ENCODE measurements around the gene UTP3. TPM values are rescaled to one million over a fixed set of nuclear protein-coding genes. Genes with fewer than 3 reads are reported as not detected.

UTP3 gene
- total and polyA plus RNA-seq, 2 donors (not counting 3 experiments of a cell fraction or from before 2014, with no cell fraction given), result 8.7 to 32.8 TPM

GRCh38 chr4:70721747-70722146, 33.4 kb downstream of the UTP3 start, which contains the start of gene RUFY3:
TSS of gene RUFY3 (plus strand) at chr4:70721964. CDS start at chr4:70722574, 610 bp downstream.
- Histone ChIP-seq H3K9me1 (replicated peaks; ENCODE audit: control insufficient read depth, extremely low read depth, insufficient read depth, low read length) (no peaks in the 10 kb centered on the region), H3K4me2 (ENCODE audit: insufficient read depth, low read length) (no peak within 1 kb of the TSS), H3K36me3 (ENCODE audit: control insufficient read depth in 2 of 2, extremely low read depth in 1 of 2, insufficient read depth in 2 of 2, low read length in 2 of 2) (no peaks in the 10 kb centered on the region), H3K9me3 (replicated peaks; ENCODE audit: control insufficient read depth, insufficient read depth, low read length) (no peaks in the 10 kb centered on the region), H3K4me3 (replicated peaks in 1 of 3; ENCODE audit: insufficient read depth in 1 of 3, low read depth in 1 of 3, low read length in 3 of 3) (no peak within 1 kb of the TSS), H3K27me3 (ENCODE audit: control insufficient read depth in 2 of 2, insufficient read depth in 2 of 2, low read length in 2 of 2) (no peaks in the 10 kb centered on the region), H2AFZ (ENCODE audit: low read depth, low read length) (no peak within 1 kb of the TSS), H3K27ac (ENCODE audit: insufficient read depth, low read depth, low read length) (no peak within 1 kb of the TSS), H3K9ac (replicated peaks; ENCODE audit: extremely low read depth, insufficient read depth, low read length) (no peak within 1 kb of the TSS), H3K4me1 (ENCODE audit: control insufficient read depth, extremely low read depth, insufficient read depth, low read length) (no peaks in the 10 kb centered on the region), H4K20me1 (replicated peaks; ENCODE audit: control insufficient read depth, extremely low read depth, insufficient read depth, low read length) (no peaks in the 10 kb centered on the region), H3K79me2 (ENCODE audit: control insufficient read depth, insufficient read depth, low read length) (peaks cover 17% of the 10 kb centered on the region)
- intact Hi-C loops (cut with micrococcal nuclease), result no loop called here
- ChIA-PET CTCF (interaction anchor here (1.0 to 3.0 kb wide), 3 partner anchors 12 to 38 kb away, joined by 3 to 12 read pairs (median 6); no protein-coding TSS in a partner anchor), POLR2A (no interaction called here)
- TF ChIP-seq JUN (IDR thresholded peaks at IDR 0.05; ENCODE audit: borderline replicate concordance, insufficient read depth, insufficient read length, low read depth) (no peak), POLR2A (IDR thresholded peaks at IDR 0.05; ENCODE audit: low read depth, low read length) (no peak), EZH2 (IDR thresholded peaks at IDR 0.05; ENCODE audit: borderline replicate concordance, low read depth, low read length, severe bottlenecking) (no peak), FOS (IDR thresholded peaks at IDR 0.05; ENCODE audit: borderline replicate concordance, insufficient read depth, low read length) (no peak), GATA2 (IDR thresholded peaks at IDR 0.05; ENCODE audit: insufficient read depth, insufficient read length, low read depth, low read length) (no peak), CTCF (IDR thresholded peaks at IDR 0.05; ENCODE audit: extremely low read depth in 1 of 2, insufficient read depth in 1 of 2, low read depth in 1 of 2, low read length in 2 of 2) (no peak), MAX (IDR thresholded peaks at IDR 0.05; ENCODE audit: insufficient read depth, insufficient read length) (no peak)
- dilution Hi-C loops (cut with MboI; ENCODE audit: extremely low pct_ligation_motif_present, low sequenced_read_pairs), result no loop called here
- DNase-seq (ENCODE audit: low read depth, low spot score), result no peak
- FAIRE-seq, result no peak
- BruUV-seq (replicated peaks), result no TSS peak

All from endothelial cell of umbilical vein (primary cell).